ENCODE measurements around the gene MPPED2.

MPPED2 gene

DNA sequence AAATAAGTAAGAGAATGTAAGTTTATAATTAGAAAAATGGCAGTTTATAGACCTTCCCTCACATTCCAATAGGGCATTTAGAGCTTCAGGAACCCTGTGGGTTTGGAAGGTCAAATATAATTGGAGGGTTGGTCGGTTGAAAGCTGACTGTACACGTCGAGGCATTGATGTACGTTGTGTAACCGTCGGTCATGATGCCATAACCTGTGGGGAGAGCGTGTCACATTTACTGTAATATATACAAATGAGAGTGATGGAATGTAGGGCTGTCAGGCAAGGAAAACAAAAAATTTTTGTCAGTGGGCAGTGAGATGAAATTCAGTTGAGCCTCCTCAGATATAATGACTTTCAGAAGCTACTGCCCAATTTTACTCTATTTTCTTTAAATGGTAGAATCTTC is 174.8 kb downstream of the MPPED2 start:
- DNase-seq = no peak

DNA sequence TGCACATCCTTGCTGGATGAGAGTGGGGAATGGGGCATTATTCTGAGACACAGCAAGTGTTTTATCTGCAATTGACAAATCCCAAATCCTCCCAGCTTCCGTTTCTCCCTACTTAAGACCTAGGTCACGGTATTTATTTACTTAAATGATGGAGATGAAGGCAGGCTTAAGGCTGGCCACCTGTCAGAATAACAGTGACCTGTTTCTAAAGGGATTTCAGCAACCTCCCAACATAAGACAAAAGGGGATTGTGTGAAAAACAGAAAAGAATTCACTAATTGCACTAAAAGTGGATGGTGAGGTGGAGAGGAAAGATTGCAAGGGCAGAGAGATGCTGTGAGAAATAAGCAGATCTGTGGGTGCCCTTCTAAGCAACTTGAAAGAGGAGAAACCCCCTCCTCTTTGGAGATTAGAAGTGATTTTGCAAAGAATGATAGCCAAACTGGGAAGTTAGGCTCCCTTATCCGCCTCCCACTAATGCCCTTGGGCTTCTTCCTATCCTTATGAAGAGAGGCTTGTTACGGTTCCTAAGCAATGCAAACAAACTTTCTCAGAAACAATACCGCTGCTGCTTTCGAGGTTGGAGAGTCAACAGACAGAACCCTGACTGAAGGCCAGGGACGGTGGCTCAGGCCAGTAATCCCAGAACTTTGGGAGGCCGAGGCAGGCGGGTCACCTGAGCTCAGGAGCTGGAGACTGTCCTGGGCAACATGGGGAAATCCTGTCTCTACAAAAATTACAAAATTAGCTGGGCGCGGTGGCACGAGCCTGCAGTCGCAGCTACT is 179.0 kb downstream of the MPPED2 start:
- DNase-seq = no peak

DNA sequence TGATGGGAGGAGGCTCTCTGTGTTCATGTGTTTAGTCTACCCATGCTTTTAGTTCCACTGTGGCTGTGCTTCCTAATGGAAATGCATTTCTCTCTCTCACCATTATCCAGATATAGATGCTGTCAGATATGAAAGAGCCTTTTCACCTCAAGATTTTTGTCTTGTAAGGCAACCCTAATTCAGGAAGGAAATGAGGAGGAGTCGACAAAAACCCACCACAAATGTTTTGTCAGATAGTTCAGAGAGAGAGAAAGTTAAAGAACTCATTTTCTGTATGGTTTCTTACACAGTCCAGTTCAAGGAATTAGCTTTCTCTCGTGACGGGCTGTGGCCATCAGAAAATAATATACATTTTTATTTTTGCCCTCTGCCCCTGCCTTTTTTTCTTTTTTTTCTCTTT is 180.8 kb downstream of the MPPED2 start:
- DNase-seq = no peak

DNA sequence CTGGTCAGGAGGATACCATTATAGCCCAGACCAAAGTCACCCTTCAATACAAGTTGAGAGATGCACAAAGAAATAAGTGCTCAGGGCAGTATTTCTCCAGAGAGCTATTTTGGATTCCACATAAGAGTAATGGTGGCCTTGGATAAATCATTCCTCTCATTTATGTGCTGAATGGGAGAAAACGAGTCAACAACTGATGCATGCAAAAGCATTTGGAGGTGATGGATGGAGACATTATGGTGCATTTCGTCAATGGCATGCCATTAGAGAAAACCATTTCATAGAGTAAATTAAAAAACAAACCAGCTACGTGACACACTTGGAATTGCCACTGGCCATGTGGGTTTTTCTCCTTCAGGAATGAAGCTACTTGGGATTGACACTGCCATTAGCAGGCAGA is 182.0 kb downstream of the MPPED2 start:
- DNase-seq = no peak

DNA sequence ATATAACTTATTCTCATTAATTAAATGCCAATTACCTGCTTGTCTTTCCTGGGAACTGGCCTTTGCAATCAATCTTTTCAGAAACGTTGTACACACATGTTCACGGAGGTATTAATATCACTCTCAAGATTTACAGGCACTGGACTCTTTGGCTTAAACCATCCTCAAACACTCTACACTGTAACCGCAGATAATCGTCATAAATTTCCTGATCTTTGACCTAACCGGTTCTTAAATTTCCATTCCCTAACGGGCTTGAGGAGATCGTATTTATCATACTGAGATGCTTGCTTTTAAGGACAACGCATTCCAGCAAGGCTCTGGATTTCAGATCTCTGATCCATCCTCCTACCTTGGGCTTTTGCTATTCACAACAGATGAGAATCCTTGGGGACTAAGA is 190.4 kb downstream of the MPPED2 start:
- DNase-seq = no peak

DNA sequence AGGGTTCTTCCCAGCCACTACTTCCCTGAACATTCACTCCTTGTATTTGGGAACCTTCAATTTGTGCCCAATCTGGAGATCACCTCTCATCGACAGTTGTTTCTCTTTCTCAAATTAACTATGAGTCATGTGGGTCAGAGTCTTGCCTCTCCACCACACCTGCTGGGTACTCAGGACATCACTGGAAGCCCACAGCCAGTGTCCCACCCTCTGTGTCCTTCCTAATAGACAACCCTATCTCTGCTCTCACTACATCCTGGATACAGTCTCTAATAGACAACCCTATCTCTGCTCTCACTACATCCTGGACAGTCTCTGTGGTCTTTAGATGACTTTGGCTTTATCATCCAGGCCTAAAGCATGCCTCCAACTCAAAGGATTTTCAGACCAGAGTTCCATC is 193.1 kb downstream of the MPPED2 start:
- DNase-seq = no peak

DNA sequence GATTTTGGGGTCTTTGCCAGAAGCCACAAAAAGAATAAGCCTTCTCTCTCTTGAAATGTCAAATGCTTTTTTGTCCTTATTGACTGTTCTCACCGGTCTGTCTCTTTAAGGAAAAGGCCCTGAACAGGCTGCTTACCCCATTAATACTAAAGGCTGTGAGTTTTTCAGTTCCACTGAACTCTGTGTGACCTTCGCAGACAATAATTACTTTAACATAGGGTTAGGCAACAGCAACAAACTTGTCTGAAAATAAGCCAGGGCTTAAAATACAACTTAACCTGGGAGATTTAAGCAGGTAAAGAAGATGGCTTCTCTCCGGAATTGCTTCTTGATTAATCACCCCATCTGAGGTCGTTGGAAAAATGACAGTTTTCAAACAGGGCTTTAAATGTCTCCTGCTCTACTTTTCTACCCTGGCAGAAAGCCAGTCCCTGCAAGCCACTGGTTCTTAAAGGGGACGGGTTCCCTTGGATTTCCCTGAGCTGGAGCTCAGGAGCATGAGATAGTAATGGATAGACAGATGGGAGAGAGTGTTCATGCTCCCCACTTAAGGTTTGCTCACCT is 193.8 kb downstream of the MPPED2 start:
- no peak for DNase-seq

DNA sequence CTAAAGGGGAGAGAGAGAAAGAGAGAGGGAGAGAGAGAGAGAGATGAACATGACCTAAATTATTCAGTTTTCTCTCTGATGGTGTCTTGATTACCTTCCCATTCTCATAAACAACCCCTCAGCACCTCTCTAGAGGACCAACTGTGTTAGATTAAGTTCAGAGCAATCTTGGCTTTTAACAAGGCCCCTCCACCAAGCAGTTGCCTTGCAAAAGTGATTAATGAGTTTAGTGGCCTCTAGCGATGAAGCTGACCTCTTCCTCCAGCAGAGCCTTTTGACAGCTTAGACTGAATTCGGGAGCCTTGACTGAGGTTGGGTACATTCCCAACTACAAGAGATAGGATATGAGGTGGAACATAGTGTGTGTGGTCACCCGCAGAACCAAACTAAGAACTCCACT is 197.2 kb downstream of the MPPED2 start:
- DNase-seq = no peak

DNA sequence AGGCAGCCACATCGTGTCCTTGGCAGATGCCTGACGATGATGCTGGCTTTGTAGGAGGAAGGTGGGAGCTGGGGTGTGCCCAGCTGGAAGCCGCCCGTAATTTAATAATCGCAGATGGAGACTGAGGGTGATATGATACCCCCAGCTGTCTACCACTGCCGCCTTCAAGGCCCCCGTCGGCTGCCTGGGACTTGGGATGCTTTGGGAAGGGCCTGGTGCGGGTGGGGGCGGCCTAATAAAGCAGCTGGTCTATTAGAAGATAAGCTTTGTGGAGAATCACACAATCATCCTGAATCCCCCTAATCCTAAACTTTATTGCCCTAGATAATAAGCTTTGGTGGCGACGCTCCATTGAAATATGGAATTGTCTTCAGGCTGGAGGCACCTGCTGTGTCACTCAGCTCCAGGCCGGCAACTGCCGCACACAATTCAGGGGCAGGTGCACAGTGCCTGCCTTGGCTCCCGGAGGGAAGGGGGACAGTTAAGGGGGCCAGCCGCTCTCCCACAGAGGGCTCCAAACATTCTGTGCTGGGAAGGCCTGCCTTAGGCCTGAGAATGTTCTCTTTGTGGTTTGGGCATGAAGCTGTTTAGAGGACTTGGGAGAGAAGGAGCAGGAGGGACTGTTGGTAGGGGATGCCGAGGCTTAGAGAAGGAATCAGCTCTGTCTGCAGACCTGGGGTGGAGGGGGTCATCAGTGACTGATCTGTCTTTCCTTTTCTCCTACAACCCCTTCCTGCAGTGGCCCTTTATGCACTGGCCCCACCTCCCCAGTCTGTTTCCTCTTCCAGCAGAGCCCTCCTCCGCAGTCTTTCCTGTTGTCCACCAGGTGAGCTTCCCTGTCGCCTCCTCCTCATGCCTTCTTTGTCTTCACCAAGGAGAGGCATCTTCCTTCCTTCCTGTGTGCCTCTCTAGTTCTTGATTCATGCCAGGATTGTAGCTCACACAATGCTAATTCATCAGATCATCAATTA is 198.0 kb downstream of the MPPED2 start:
- DNase-seq = no peak

DNA sequence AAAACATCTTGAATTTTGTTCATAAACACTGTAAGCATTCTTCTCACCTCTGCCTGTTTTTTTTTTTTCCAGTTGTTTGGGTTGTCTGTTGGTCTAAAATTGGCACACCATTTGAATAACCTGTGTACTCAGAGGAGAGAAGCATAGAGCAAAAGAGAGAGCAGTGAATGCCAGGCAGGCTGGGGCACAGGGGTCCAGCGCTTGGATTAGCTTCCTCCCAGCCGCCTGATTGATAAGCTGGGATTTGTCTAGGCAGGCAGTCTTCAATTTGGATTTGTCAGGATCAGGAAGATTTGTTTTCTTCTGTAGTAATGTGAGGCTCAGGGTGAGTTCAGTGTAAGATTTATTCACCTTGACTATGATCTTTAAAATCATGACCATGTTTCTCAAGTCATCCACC is 204.3 kb downstream of the MPPED2 start:
- DNase-seq = no peak

DNA sequence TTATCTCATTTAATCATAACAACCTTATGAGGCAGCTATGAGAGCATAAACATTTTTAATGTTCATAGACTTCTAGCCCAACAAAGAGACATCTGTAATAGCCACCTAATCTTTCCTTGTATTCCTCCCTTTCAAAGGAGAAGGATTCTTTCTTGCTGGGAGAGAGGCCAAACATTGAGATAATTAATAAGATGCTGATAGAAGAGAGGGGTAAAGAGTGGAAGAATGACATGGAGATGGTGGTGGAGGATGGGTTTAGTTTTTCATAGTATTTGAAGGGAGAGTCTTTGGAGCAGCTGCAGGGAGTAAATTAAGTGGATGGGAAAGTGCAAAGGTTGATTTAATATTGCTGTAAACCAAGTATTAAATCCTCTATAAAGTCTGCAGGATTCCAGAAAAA is 205.3 kb downstream of the MPPED2 start:
- no peak for DNase-seq

DNA sequence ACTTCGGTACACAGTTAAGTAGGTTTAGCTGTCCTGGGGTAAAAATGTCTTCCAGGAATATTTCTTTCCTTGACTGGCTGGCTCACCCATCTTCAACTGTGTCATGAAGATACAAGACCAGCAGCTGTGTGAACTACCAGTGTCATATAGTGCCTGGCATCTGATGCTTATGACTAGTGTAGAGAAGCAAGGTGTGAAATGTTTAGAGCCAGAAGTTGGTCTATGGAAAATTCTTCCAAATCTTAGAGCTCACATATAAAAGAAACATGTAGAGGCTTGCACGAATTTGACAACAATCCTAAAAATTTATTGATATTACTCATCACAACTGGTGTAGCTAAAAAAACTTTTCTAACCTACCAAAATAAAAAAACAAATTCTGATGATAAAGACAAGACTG is 208.8 kb downstream of the MPPED2 start:
- no peak for DNase-seq

DNA sequence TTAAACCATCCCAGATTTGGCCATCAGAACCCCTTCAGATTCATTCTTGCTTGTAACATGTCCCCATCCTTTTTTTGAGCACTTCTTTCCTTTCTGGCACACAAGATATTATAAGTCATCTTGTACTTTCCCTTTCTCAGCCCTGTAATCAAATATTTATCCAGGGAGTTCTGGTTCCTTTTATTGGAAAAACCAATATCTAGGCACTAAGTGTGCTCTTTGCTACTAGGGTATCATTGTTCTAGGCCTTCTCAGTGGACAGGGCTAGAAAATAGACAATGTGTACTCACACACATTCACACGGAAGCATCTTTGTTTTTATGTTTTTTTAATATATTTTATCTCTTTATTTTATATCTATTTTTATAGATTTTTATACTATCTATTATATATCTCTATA is 216.0 kb downstream of the MPPED2 start:
- no peak for DNase-seq

DNA sequence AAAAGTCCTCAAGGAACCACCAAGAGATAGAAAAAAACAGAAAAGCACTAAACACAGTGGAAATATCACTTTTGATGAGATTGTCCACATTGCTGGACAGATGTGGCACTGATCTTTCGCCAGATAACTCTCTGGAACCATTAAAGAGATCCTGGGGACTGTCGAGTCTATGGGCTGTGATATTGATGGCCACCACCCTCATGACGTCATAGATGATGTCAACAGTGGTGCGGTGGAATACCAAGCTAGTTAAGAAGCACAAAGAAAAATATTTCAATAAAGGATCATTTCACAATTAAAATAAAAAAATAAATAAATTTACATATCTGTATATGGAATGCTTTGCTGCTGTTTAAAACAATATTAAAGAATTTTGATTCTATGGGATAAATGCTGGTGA is 217.8 kb downstream of the MPPED2 start:
- DNase-seq = no peak

DNA sequence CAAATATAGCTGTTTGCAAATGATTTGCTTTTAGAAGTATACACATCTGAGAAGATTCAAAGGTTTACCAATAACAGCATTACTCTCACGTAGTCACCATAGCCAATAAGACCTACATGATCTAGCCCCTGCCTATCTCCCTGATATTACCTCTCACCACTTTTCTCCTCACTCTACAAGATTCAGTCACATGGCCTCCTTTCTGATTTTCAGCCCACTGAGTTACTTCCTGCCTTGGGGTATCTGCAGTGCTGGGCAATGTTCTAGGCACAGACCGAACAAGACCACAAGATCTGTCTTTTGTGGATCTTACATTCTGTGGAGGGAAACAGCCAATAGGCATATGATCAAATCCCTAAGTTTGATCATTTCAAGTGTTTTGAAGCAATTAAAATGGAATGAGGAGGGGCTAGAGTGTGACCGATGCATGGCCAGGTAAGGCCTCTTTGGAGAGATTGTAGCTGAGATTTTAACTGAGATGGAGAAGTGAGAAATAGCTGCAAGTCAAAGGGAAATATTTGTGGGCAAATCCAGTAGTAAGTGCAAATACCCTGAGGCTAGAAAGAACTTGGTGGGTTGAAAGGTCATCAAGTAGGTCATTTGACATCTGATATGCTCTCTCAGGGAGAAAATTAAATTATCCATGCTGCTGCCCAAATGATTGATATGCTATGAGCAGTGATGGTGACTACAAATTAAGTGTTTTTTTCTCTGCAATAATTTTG is 220.2 kb downstream of the MPPED2 start:
- DNase-seq = no peak

DNA sequence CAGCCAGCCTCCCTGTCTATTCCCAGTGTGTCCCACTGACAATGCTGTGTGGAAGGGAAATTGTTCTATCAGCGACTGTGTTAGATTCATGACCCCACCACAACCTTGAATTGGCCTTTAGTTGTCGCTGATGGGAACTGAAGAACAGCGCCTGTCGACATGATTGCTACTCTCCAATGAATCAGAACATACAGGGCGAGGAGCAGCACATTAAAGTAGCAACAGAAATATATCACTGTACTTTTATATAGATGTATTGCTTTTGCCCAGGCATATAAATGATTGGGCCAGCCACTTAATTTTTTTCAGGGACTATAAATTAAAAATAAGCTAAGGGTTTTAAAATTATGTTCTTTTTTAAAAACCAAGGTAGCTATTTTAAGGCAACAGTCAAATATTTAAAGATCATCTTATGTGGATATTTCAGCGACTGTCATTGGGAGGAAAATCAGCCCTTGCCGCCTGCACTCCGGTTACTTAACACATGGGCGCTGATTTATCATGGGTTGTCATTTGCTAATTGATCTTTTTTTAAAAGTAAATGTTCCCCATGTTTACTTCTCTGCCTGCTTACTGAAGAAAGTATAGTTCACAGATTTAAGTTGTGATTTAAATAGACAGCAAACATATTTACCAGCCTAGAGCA is 221.2 kb downstream of the MPPED2 start:
- no peak for DNase-seq

DNA sequence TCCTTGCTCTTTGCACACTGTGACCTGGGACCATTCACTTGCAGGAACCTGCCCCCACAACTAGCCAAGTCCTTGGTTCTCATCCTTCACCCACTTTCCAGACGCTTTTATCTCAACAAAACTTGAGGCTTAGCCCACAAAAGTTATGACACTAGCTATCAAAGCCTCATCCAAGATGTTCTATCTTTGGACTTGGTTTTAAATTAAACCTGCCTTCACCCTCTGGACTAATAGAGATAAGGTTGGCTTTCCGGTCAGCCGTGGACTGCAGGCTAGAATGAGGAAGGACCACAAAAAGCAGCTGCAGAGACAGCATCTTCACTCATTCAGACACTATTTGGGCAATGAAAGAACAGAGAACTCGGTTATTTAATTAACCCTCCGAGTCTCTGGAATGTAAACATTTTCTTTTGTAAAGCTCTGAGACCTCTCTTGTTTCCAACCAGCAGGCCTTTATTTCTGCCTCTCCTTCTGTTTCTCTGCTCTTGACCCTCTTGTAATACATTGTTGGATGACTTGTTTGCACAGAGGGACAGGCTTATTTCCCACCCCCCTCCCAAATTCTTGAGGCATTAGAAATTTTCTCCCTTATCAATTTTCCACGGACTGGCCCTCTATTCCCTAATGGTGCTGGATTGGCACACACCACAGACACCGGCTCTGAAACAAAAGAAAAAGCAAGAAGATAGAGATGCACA is 221.9 kb downstream of the MPPED2 start:
- no peak for DNase-seq

DNA sequence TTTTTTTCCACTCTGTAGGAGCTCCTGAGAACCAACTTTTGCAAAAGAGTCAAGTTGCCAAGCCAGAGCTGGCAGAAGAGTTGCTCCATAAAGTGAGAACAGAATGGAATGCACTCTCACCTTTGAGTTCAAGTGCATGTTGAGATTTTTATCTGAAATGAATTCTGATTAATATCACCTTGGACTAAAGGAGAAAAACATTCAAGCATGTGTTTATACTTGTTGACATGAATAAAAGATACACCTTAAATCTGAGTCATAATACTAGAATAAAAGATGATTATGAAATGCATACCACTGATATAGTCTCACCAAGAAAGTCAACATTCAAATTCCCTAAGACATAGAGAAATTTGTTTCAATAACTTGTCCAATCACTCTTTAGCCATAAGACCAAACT is 225.4 kb downstream of the MPPED2 start:
- no peak for DNase-seq

All from C1 segment of cervical spinal cord (tissue), 14 donors.